Superior temporal gyrus (tissue), 1 donor: ENCODE data around the gene PRKCB.
"Not testable (repeated sequence)": the region's sequence is repeated elsewhere in the genome, so short reads cannot be mapped to it uniquely, and the experiment has no call there.

Source experiments
- DNase-seq: peaks from one replicate; pipeline ENCODE4 v3.0.0-alpha.2; 2016; ENCODE audit errors: extremely low spot score

PRKCB gene

GRCh38 chr16:24005577-24005976, 169.8 kb downstream of the PRKCB start:
- DNase-seq: no peak

GRCh38 chr16:24007391-24007790, 171.6 kb downstream of the PRKCB start:
- no peak for DNase-seq

- DNase-seq: no peak
Observed at GRCh38 chr16:24007934-24008333, 172.2 kb downstream of the PRKCB start.

- no peak for DNase-seq
Observed at GRCh38 chr16:24009098-24009497, 173.3 kb downstream of the PRKCB start.

GRCh38 chr16:24009955-24010354, 174.2 kb downstream of the PRKCB start:
- no peak for DNase-seq

GRCh38 chr16:24010440-24011089, 174.8 kb downstream of the PRKCB start:
- DNase-seq: peak; percentile 96

- no peak for DNase-seq
Observed at GRCh38 chr16:24011237-24011636, 175.5 kb downstream of the PRKCB start.

- DNase-seq: no peak
Observed at GRCh38 chr16:24013054-24013636, 177.4 kb downstream of the PRKCB start.

GRCh38 chr16:24013864-24014645, 178.3 kb downstream of the PRKCB start:
- no peak for DNase-seq

GRCh38 chr16:24014955-24015354, 179.2 kb downstream of the PRKCB start:
- not testable (repeated sequence) for DNase-seq

- DNase-seq: no peak
Observed at GRCh38 chr16:24015923-24016322, 180.1 kb downstream of the PRKCB start.

GRCh38 chr16:24018485-24018884, 182.7 kb downstream of the PRKCB start:
- no peak for DNase-seq

GRCh38 chr16:24022797-24023196, 187.0 kb downstream of the PRKCB start:
- no peak for DNase-seq

GRCh38 chr16:24023621-24024020, 187.8 kb downstream of the PRKCB start:
- no peak for DNase-seq

GRCh38 chr16:24024971-24025370, 189.2 kb downstream of the PRKCB start:
- DNase-seq: no peak

GRCh38 chr16:24027466-24027865, 191.7 kb downstream of the PRKCB start:
- no peak for DNase-seq

GRCh38 chr16:24029841-24030240, 194.1 kb downstream of the PRKCB start:
- DNase-seq: not testable (repeated sequence)

GRCh38 chr16:24035127-24035842, 199.5 kb downstream of the PRKCB start:
- DNase-seq: no peak

GRCh38 chr16:24036038-24036543, 200.3 kb downstream of the PRKCB start:
- DNase-seq: no peak

GRCh38 chr16:24036614-24037013, 200.8 kb downstream of the PRKCB start:
- peak; percentile 85 for DNase-seq

GRCh38 chr16:24037335-24037734, 201.6 kb downstream of the PRKCB start:
- no peak for DNase-seq
